Ovary (tissue), 3 donors: ENCODE results near the gene HEXIM2.

Experiments
- CTCF ChIP-seq, 3 donors: fragments of 450-650 bp in 2 of 3; fragments of 200-600 bp in 1 of 3; IDR thresholded peaks; one replicate each; pipeline versions ENCODE4 v1.5.1 to v1.8.0; 2016 to 2022; ENCODE audit warnings: antibody characterized with exemption in 3 of 3, mild to moderate bottlenecking in 1 of 3
- EP300 ChIP-seq: sonication (generic); formaldehyde crosslinking; IDR thresholded peaks from one replicate; pipeline ENCODE4 v1.6.1; 2017; ENCODE audit warnings: antibody characterized with exemption
- POLR2A ChIP-seq: fragments of 450-650 bp; IDR thresholded peaks from one replicate; pipeline ENCODE4 v1.6.1; 2017; ENCODE audit warnings: antibody characterized with exemption, mild to moderate bottlenecking, moderate library complexity
- donor health status: DM: no; HTN: no; CAD: no.

DNA sequence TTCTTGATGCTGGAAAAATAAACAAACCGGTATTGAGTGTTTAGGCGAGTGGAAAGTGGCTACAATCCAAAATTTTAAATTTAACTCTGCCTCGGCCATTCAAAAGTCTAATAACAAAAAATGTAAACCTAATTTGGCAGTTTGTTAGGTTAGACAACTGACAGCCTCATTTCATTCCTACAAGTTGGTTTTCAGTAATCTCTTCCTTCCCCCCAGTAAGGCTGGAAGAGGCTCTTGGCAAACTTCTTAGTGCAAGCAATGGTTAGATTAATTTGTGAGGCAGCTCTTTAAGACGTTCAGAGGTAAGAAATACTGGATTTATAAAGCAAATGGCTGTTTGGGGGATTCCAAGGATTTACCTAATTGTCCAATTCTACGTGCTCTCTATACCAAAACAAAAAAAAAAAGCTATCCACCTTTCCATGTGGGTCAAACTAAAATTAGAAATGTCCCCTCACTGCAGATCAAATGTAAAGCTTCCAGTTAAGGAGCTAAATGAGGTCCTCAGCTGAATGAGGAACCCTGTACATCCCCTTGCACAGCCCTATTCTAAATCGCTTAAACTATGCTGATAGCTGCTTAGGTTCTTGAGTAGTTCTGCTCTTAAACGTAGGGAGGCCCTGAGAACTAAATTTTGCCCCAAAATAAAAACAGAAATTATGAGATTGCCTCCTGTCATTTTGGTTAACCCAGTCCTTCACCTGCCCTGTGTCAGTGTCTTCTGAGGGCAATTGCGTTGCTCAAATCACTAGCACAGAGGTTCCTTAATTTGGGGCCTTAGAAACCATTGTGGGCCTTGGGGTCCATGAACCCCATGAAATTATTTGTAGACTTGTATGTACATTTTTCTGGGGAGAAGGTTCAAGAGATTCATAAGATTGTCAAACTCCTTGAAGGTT lies 10.5 kb upstream of the HEXIM2 start:
- TF ChIP-seq CTCF (IDR thresholded peaks at IDR 0.05) (no peak), POLR2A (no peak), EP300 (no peak)
